ENCODE measurements around the gene DKKL1. TPM values are rescaled to one million over a fixed set of nuclear protein-coding genes. Genes with fewer than 3 reads are reported as not detected.

The DKKL1 gene
- total RNA-seq, 2 donors from 2014 or later = 1.8 to 2.1 TPM

DNA sequence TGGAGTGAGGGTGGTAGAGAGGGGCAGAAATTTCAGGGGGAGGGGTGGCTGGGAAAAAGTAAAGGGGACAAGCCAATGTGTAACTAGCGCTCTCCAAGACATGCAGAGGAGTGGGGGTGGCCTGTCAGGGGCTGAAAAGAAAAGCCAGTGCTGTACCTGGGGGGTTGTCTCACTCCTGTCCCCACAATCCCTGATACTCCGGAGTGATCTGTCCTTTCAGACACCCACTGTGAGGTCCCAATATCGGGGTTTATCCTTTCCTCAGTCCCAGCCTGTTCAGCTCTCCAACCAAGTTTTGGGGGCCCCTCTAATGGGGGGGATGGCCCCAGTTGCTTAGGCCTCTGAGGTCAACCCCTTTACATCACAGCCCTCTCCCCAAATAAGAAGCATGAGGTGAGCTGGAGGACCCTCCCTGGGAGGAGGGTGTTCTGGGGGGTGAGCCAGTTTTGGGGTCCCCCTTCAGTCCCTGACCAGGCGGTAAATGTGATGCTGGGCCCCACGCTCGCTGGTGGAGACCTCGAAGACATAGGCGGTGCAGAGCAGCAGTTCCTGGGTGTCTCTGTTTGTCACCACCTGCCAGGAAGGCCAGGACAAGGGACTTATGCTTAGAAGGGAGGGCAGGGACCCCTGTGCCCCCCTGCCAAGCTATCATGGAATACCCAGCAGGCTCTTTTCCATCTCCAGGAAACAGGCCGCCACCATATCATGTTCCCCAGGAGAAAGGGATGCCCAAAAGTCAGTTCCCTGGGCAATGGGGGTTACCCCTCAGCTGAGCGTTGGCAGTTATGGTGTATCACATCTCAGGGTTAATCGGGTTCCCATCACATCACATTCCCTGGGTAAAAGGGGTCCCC is 22.6 kb upstream of the DKKL1 start:
- no peaks in the 10 kb centered on the region for H3K4me1 ChIP-seq (ENCODE audit: control insufficient read depth, insufficient read depth, low read length)
- Mint-ChIP-seq H3K36me3 (ENCODE audit: low read depth) (peaks cover 67% of the 10 kb centered on the region), H3K9me3 (peaks cover 3% of the 10 kb centered on the region), H3K27ac (no peak overlapping the region), H3K4me3 (no peak overlapping the region), H3K4me1 (peaks cover 13% of the 10 kb centered on the region), H3K27me3 (ENCODE audit: insufficient read depth) (peaks cover 14% of the 10 kb centered on the region)
- H3K9me3 ChIP-seq (ENCODE audit: control insufficient read depth, low read length) = no peaks in the 10 kb centered on the region
- peak; percentile 48 for DNase-seq
- H3K4me3 ChIP-seq (ENCODE audit: low read length) = no peak overlapping the region
- TF ChIP-seq CTCF (conservative IDR thresholded peaks at IDR 0.05) = no peak
- peaks cover 57% of the 10 kb centered on the region for H3K36me3 ChIP-seq (ENCODE audit: control insufficient read depth, insufficient read depth, low read length)
- WGBS, 2 experiments (ENCODE audit: insufficient coverage in 1 of 2, insufficient read length in 1 of 2) = 94 to 98% methylated on average over 4 to 11 of the region's 11 CpGs
- H3K27ac ChIP-seq (ENCODE audit: low read depth, low read length) = no peak overlapping the region
- peaks cover 6% of the 10 kb centered on the region for H3K27me3 ChIP-seq (ENCODE audit: control insufficient read depth, insufficient read depth, low read length, poor library complexity, severe bottlenecking)
- no peak overlapping the region for H3K9ac ChIP-seq (ENCODE audit: extremely low read depth, low read length, poor library complexity, severe bottlenecking)

GRCh38 chr19:49342291-49342721 is 21.4 kb upstream of the DKKL1 start:
- peaks cover 3% of the 10 kb centered on the region for H3K9me3 Mint-ChIP-seq
- H3K27ac Mint-ChIP-seq = no peak overlapping the region
- H3K36me3 Mint-ChIP-seq (ENCODE audit: low read depth) = peaks cover 73% of the 10 kb centered on the region
- peaks cover 13% of the 10 kb centered on the region for H3K4me1 Mint-ChIP-seq
- Histone ChIP-seq H3K36me3 (ENCODE audit: control insufficient read depth, insufficient read depth, low read length) (peaks cover 69% of the 10 kb centered on the region), H3K4me3 (ENCODE audit: low read length) (no peak overlapping the region), H3K27me3 (ENCODE audit: control insufficient read depth, insufficient read depth, low read length, poor library complexity, severe bottlenecking) (peaks cover 4% of the 10 kb centered on the region), H3K4me1 (ENCODE audit: control insufficient read depth, insufficient read depth, low read length) (no peaks in the 10 kb centered on the region), H3K9ac (ENCODE audit: extremely low read depth, low read length, poor library complexity, severe bottlenecking) (no peak overlapping the region), H3K27ac (ENCODE audit: low read depth, low read length) (no peak overlapping the region), H3K9me3 (ENCODE audit: control insufficient read depth, low read length) (no peaks in the 10 kb centered on the region)
- DNase-seq = peak; percentile 26
- 93% methylated on average over 11 of the region's 11 CpGs for WGBS, 2 experiments (ENCODE audit: insufficient coverage in 1 of 2, insufficient read length in 1 of 2)
- no peak for TF ChIP-seq CTCF (conservative IDR thresholded peaks at IDR 0.05)
- peaks cover 11% of the 10 kb centered on the region for H3K27me3 Mint-ChIP-seq (ENCODE audit: insufficient read depth)
- H3K4me3 Mint-ChIP-seq = no peak overlapping the region

DNA sequence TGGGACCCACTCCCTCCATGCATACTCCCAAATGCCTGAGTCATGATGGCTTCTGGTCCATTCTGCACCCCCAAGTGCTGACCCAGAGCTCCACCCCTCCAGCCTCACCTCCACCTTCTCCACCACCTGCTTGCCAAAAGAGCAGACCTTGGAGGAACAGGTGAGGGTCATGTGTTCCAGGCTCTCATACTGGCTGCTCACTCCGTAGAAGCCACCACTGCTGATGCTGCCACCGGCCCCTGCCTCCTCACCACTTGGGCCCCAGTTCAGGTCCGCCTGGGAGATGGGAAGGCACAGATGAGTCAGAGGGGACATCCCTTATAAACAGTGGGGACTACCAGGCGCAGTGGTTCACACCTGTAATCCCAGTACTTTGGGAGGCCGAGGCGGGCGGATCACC is 20.6 kb upstream of the DKKL1 start:
- no peak overlapping the region for H3K4me3 Mint-ChIP-seq
- peak; percentile 44 for DNase-seq
- H3K9me3 ChIP-seq (ENCODE audit: control insufficient read depth, low read length) = no peaks in the 10 kb centered on the region
- H3K36me3 Mint-ChIP-seq (ENCODE audit: low read depth) = peaks cover 78% of the 10 kb centered on the region
- peaks cover 11% of the 10 kb centered on the region for H3K4me1 Mint-ChIP-seq
- H3K4me3 ChIP-seq (ENCODE audit: low read length) = no peak overlapping the region
- H3K9me3 Mint-ChIP-seq = peaks cover 3% of the 10 kb centered on the region
- no peak for TF ChIP-seq CTCF (conservative IDR thresholded peaks at IDR 0.05)
- peak overlapping the region; percentile 48 for H3K27ac Mint-ChIP-seq
- H3K4me1 ChIP-seq (ENCODE audit: control insufficient read depth, insufficient read depth, low read length) = no peaks in the 10 kb centered on the region
- H3K27me3 ChIP-seq (ENCODE audit: control insufficient read depth, insufficient read depth, low read length, poor library complexity, severe bottlenecking) = no peaks in the 10 kb centered on the region
- 89 to 99% methylated on average over 3 to 4 of the region's 7 CpGs for whole genome bisulfite sequencing, 2 experiments (ENCODE audit: insufficient coverage in 1 of 2, insufficient read length in 1 of 2)
- no peak overlapping the region for H3K9ac ChIP-seq (ENCODE audit: extremely low read depth, low read length, poor library complexity, severe bottlenecking)
- H3K27ac ChIP-seq (ENCODE audit: low read depth, low read length) = no peak overlapping the region
- peaks cover 6% of the 10 kb centered on the region for H3K27me3 Mint-ChIP-seq (ENCODE audit: insufficient read depth)
- H3K36me3 ChIP-seq (ENCODE audit: control insufficient read depth, insufficient read depth, low read length) = peaks cover 77% of the 10 kb centered on the region

All from endodermal cell (in vitro differentiated cells).